Activated CD8-positive, alpha-beta T cell treated with anti-CD3 and anti-CD28 coated beads, Interleukin-2, amount 10 ng/mL, durations not matched to agents 7 days and 5 days (primary cell): ENCODE results near the gene FUBP1. TPM values are rescaled to one million over a fixed set of nuclear protein-coding genes. Genes with fewer than 3 reads are reported as not detected.
"Not testable (repeated sequence)": the region's sequence is repeated elsewhere in the genome, so short reads cannot be mapped to it uniquely, and the experiment has no call there.

Experiments
- ATAC-seq: fragments of 150-1000 bp; cut with Tn5 transposase; one replicate; pipeline ENCODE4 v1.10.0; 2021; ENCODE audit warnings: moderate library complexity
- CTCF ChIA-PET: fragments of 350-600 bp; sonication (Branson Sonifier 250); formaldehyde crosslinking; loops from one replicate; lab custom pipeline; 2021; ENCODE audit warnings: antibody characterized with exemption; lab: Charles Lee
- POLR2A ChIA-PET: fragments of 350-600 bp; sonication (Branson Sonifier 250); formaldehyde crosslinking; loops from one replicate; lab custom pipeline; 2021; ENCODE audit warnings: antibody characterized with exemption; lab: Charles Lee
- DNase-seq: peaks from one replicate; pipeline ENCODE4 v3.0.0-alpha.2; 2020
- H3K27ac Mint-ChIP-seq: one replicate; pipeline ENCODE4 v1.8.0; 2021; ENCODE audit warnings: mild to moderate bottlenecking, mixed read lengths
- H3K27me3 Mint-ChIP-seq: one replicate; pipeline ENCODE4 v1.8.0; 2021; ENCODE audit warnings: low read depth, mixed read lengths
- H3K36me3 Mint-ChIP-seq: one replicate; pipeline ENCODE4 v1.8.0; 2021; ENCODE audit warnings: low read depth, mixed read lengths
- H3K4me1 Mint-ChIP-seq: one replicate; pipeline ENCODE4 v1.8.0; 2021; ENCODE audit warnings: low read depth, mixed read lengths
- H3K4me3 Mint-ChIP-seq: one replicate; pipeline ENCODE4 v1.8.0; 2021; ENCODE audit warnings: mild to moderate bottlenecking, mixed read lengths
- H3K9me3 Mint-ChIP-seq: one replicate; pipeline ENCODE4 v1.8.0; 2022; ENCODE audit warnings: mixed read lengths; ENCODE audit not compliant: insufficient read depth
- total RNA-seq, 2 experiments: library from RNA; stranded (reverse); gene quantifications; one replicate each; pipeline ENCODE4 v1.2.3, GENCODE V29; 2021

The FUBP1 gene
- total RNA-seq, 2 experiments from 2014 or later, result 195 to 197 TPM

- no peak for DNase-seq
- Mint-ChIP-seq H3K4me1 (peaks cover 36% of the 10 kb centered on the region), H3K36me3 (peaks cover 2% of the 10 kb centered on the region), H3K27me3 (no peaks in the 10 kb centered on the region), H3K4me3 (peak overlapping the region; percentile 93), H3K9me3 (no peaks in the 10 kb centered on the region), H3K27ac (peak overlapping the region; percentile 94)
- ChIA-PET POLR2A (interaction anchor here (0.9 to 7.4 kb wide), 16 partner anchors 9 to 646 kb away, joined by 3 to 317 read pairs (median 6); partner anchors contain the start of genes FUBP1, GIPC2, IFI44L and MIGA1), CTCF (interaction anchor here (1.3 to 5.8 kb wide), 6 partner anchors 9 to 615 kb away, joined by 3 to 60 read pairs (median 6); partner anchors contain the start of genes FUBP1 and IFI44L)
- no peak for ATAC-seq
These were observed 26.5 kb upstream of the FUBP1 start for GRCh38 chr1:78005448-78005722.

GRCh38 chr1:78004719-78005447 lies 26.0 kb upstream of the FUBP1 start, which contains the start of gene DNAJB4:
DNAJB4 (plus strand) TSS chr1:78004939; CDS start chr1:78005111, 172 bp downstream.
- peak within 1 kb of the TSS; percentile 94 for H3K27ac Mint-ChIP-seq
- H3K27me3 Mint-ChIP-seq, result no peaks in the 10 kb centered on the region
- H3K4me3 Mint-ChIP-seq, result peak within 1 kb of the TSS; percentile 93
- peak; percentile 86 for DNase-seq
- peaks cover 2% of the 10 kb centered on the region for H3K36me3 Mint-ChIP-seq
- POLR2A ChIA-PET, result interaction anchor here (0.6 to 7.4 kb wide), 38 partner anchors 9 to 646 kb away, joined by 3 to 317 read pairs (median 4); partner anchors contain the start of genes FUBP1, GIPC2, IFI44L and MIGA1
- no peaks in the 10 kb centered on the region for H3K9me3 Mint-ChIP-seq
- CTCF ChIA-PET, result interaction anchor here (0.7 to 5.8 kb wide), 12 partner anchors 9 to 615 kb away, joined by 3 to 60 read pairs (median 5); partner anchors contain the start of genes FUBP1 and IFI44L
- ATAC-seq, result peak; percentile 98
- peaks cover 35% of the 10 kb centered on the region for H3K4me1 Mint-ChIP-seq

GRCh38 chr1:78003882-78004718 lies 25.2 kb upstream of the FUBP1 start:
- peaks cover 2% of the 10 kb centered on the region for H3K36me3 Mint-ChIP-seq
- ATAC-seq, result peak; percentile 59
- no peaks in the 10 kb centered on the region for H3K27me3 Mint-ChIP-seq
- no peaks in the 10 kb centered on the region for H3K9me3 Mint-ChIP-seq
- peak; percentile 58 for DNase-seq
- POLR2A ChIA-PET, result interaction anchor here (0.6 to 7.4 kb wide), 41 partner anchors 10 to 661 kb away, joined by 3 to 317 read pairs (median 4); partner anchors contain the start of genes FUBP1, GIPC2, IFI44L and MIGA1
- CTCF ChIA-PET, result interaction anchor here (0.7 to 5.8 kb wide), 13 partner anchors 9 to 613 kb away, joined by 3 to 60 read pairs (median 4); partner anchors contain the start of gene FUBP1
- peak overlapping the region; percentile 93 for H3K4me3 Mint-ChIP-seq
- peaks cover 32% of the 10 kb centered on the region for H3K4me1 Mint-ChIP-seq
- H3K27ac Mint-ChIP-seq, result peak overlapping the region; percentile 94

GRCh38 chr1:78003070-78003746 lies 24.3 kb upstream of the FUBP1 start:
- Mint-ChIP-seq H3K4me1 (peaks cover 29% of the 10 kb centered on the region), H3K27ac (no peak overlapping the region), H3K36me3 (peaks cover 2% of the 10 kb centered on the region), H3K4me3 (peak overlapping the region; percentile 38), H3K9me3 (no peaks in the 10 kb centered on the region), H3K27me3 (no peaks in the 10 kb centered on the region)
- ChIA-PET CTCF (interaction anchor here (0.8 to 5.8 kb wide), 5 partner anchors 8 to 111 kb away, joined by 3 to 60 read pairs (median 7); partner anchors contain the start of gene FUBP1), POLR2A (interaction anchor here (0.7 to 7.4 kb wide), 10 partner anchors 9 to 646 kb away, joined by 3 to 317 read pairs (median 8); partner anchors contain the start of genes FUBP1 and USP33)
- DNase-seq (no peak), ATAC-seq (no peak)

GRCh38 chr1:78000536-78000935 lies 21.7 kb upstream of the FUBP1 start:
- CTCF ChIA-PET, DNase-seq, H3K27me3 Mint-ChIP-seq, H3K36me3 Mint-ChIP-seq, H3K27ac Mint-ChIP-seq, ATAC-seq, H3K9me3 Mint-ChIP-seq, H3K4me3 Mint-ChIP-seq: not testable (repeated sequence)
- H3K4me1 Mint-ChIP-seq, result peaks cover 12% of the 10 kb centered on the region
- POLR2A ChIA-PET, result interaction anchor here (7.4 kb wide), 1 partner anchor 22 kb away, joined by 317 read pairs; the partner anchor contains the start of gene FUBP1

GRCh38 chr1:77996734-77997133 lies 17.9 kb upstream of the FUBP1 start:
- Mint-ChIP-seq H3K9me3 (no peaks in the 10 kb centered on the region), H3K27me3 (no peaks in the 10 kb centered on the region), H3K4me3 (no peak overlapping the region), H3K27ac (no peak overlapping the region), H3K4me1 (no peaks in the 10 kb centered on the region), H3K36me3 (peaks cover 15% of the 10 kb centered on the region)
- ATAC-seq (no peak), DNase-seq (no peak)
- ChIA-PET POLR2A (interaction anchor here (0.5 to 4.4 kb wide), 2 partner anchors 8 to 16 kb away, joined by 4 to 29 read pairs; partner anchors contain the start of gene DNAJB4), CTCF (no interaction called here)

- Mint-ChIP-seq H3K4me1 (peaks cover 7% of the 10 kb centered on the region), H3K4me3 (no peak overlapping the region), H3K27me3 (no peaks in the 10 kb centered on the region), H3K27ac (no peak overlapping the region), H3K36me3 (peaks cover 19% of the 10 kb centered on the region), H3K9me3 (no peaks in the 10 kb centered on the region)
- ChIA-PET POLR2A (interaction anchor here (4.4 kb wide), 1 partner anchor 10 kb away, joined by 29 read pairs; the partner anchor contains the start of gene DNAJB4), CTCF (no interaction called here)
- no peak for ATAC-seq
- no peak for DNase-seq
These were observed 15.3 kb upstream of the FUBP1 start for GRCh38 chr1:77994117-77994705.

- no peak for DNase-seq
These were observed 12.8 kb upstream of the FUBP1 start for GRCh38 chr1:77991638-77992037.

GRCh38 chr1:77990629-77991204 lies 11.8 kb upstream of the FUBP1 start:
- H3K4me1 Mint-ChIP-seq, result peaks cover 7% of the 10 kb centered on the region
- no peaks in the 10 kb centered on the region for H3K9me3 Mint-ChIP-seq
- CTCF ChIA-PET, result interaction anchor here (0.8 to 1.3 kb wide), 3 partner anchors 11 to 12 kb away, joined by 3 to 5 read pairs (median 3); partner anchors contain the start of gene FUBP1
- peaks cover 22% of the 10 kb centered on the region for H3K36me3 Mint-ChIP-seq
- H3K27ac Mint-ChIP-seq, result no peak overlapping the region
- no peak for DNase-seq
- no peak for ATAC-seq
- no peak overlapping the region for H3K4me3 Mint-ChIP-seq
- POLR2A ChIA-PET, result interaction anchor here (1.0 to 1.8 kb wide), 3 partner anchors 12 to 14 kb away, joined by 4 to 9 read pairs (median 8); partner anchors contain the start of genes DNAJB4 and FUBP1
- H3K27me3 Mint-ChIP-seq, result no peaks in the 10 kb centered on the region

More at GRCh38 chr1:77991638-77992037, 12.8 kb upstream of the FUBP1 start:
- H3K27me3 Mint-ChIP-seq, result no peaks in the 10 kb centered on the region
- H3K27ac Mint-ChIP-seq, result no peak overlapping the region
- ChIA-PET POLR2A (interaction anchor here (1.5 to 1.8 kb wide), 2 partner anchors 12 to 13 kb away, joined by 8 to 9 read pairs; partner anchors contain the start of genes DNAJB4 and FUBP1), CTCF (interaction anchor here (0.8 to 1.3 kb wide), 2 partner anchors 10 to 13 kb away, joined by 3 to 5 read pairs; partner anchors contain the start of gene FUBP1)
- peaks cover 19% of the 10 kb centered on the region for H3K36me3 Mint-ChIP-seq
- H3K4me3 Mint-ChIP-seq, result no peak overlapping the region
- no peaks in the 10 kb centered on the region for H3K9me3 Mint-ChIP-seq
- no peak for ATAC-seq
- H3K4me1 Mint-ChIP-seq, result peaks cover 7% of the 10 kb centered on the region

- H3K27ac Mint-ChIP-seq, result no peak overlapping the region
- CTCF ChIA-PET, result interaction anchor here (1.3 to 1.4 kb wide), 2 partner anchors 9 to 11 kb away, joined by 3 to 4 read pairs; partner anchors contain the start of gene FUBP1
- DNase-seq, result no peak
- no peak for ATAC-seq
- H3K4me3 Mint-ChIP-seq, result no peak overlapping the region
- H3K4me1 Mint-ChIP-seq, result peaks cover 7% of the 10 kb centered on the region
- H3K27me3 Mint-ChIP-seq, result no peaks in the 10 kb centered on the region
- H3K9me3 Mint-ChIP-seq, result no peaks in the 10 kb centered on the region
- H3K36me3 Mint-ChIP-seq, result peaks cover 22% of the 10 kb centered on the region
- POLR2A ChIA-PET, result interaction anchor here (1.0 to 1.2 kb wide), 2 partner anchors 11 to 15 kb away, joined by 3 to 4 read pairs; partner anchors contain the start of genes DNAJB4 and FUBP1
These were observed 10.9 kb upstream of the FUBP1 start for GRCh38 chr1:77989744-77990143.
